ENCODE measurements around the gene SAPCD1.
A peak's percentile ranks its signal among the peaks of the same experiment; 100 is the strongest.

The SAPCD1 gene

GRCh38 chr6:31729515-31729978 lies 32.9 kb upstream of the SAPCD1 start:
- peak; percentile 62 for DNase-seq (ENCODE audit: low read depth in 2 of 2, low spot score in 1 of 2)

- DNase-seq (ENCODE audit: low read depth in 2 of 2, low spot score in 1 of 2), result peak; percentile 36 to 48
These were observed 32.4 kb upstream of the SAPCD1 start for GRCh38 chr6:31729979-31730630.

GRCh38 chr6:31730631-31731086 lies 31.8 kb upstream of the SAPCD1 start:
- DNase-seq (ENCODE audit: low read depth in 2 of 2, low spot score in 1 of 2), result no peak

DNA sequence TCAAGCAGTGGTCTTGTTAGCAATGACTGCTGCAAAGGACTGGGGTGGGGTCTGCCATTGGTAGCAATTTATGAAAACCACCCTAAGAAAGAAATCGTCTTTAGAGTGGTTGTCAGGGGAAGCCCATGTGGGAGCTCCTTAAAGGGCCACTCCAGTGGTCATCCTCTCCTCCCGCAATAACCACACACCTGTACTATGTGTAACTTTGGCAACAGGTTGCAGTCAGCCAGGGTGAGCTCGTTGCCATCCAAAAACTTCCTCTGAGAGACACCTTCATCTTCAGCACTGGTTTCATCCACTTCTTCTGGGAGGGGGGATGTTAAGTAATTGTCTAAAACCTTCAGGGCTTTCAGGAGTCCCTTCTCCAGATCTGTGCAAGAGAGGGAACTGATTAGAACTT lies 30.4 kb upstream of the SAPCD1 start:
- no peak for DNase-seq (ENCODE audit: low read depth in 2 of 2, low spot score in 1 of 2)

- DNase-seq (ENCODE audit: low read depth in 2 of 2, low spot score in 1 of 2), result no peak
These were observed 28.7 kb upstream of the SAPCD1 start for GRCh38 chr6:31733734-31734133.

DNA sequence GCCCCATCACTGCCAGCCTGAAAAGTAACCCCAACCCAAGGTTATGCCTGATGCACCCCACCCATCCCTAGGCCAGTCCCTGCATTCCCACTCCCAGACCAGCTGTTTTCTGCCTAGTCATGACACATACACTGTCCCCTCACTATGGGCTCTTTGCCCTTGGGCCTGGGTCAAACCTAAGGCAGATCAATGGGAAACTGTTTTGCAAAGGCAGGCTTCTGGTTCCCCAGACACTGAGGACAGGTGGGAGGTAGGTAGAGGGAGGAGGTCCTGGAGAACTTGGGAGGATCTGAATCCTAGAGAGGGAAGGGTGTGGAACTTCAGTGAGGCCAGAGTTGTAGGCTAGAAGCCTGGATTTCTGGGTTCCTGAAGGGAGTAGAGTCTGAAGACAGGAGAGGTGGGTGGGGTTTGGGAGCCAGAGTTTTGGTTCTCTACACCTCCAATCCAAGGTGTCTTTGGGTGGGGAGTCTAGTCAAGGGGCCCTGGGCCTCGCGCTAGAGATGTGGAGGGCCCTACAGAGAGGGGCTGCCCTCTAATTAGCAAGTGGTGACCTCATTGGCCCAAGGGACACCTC lies 28.1 kb upstream of the SAPCD1 start:
- DNase-seq (ENCODE audit: low read depth in 2 of 2, low spot score in 1 of 2), result no peak

GRCh38 chr6:31734821-31735406 lies 27.5 kb upstream of the SAPCD1 start:
- DNase-seq (ENCODE audit: low read depth in 2 of 2, low spot score in 1 of 2), result peak; percentile 20 to 36

GRCh38 chr6:31736021-31736767 lies 26.3 kb upstream of the SAPCD1 start, which contains the start of gene CLIC1:
TSS of gene CLIC1 (minus strand) at chr6:31736530. CDS start at chr6:31736300, 230 bp downstream.
- peak; percentile 54 to 60 for DNase-seq (ENCODE audit: low read depth in 2 of 2, low spot score in 1 of 2)

- DNase-seq (ENCODE audit: low read depth in 2 of 2, low spot score in 1 of 2), result no peak
These were observed 25.6 kb upstream of the SAPCD1 start for GRCh38 chr6:31736768-31737314.

GRCh38 chr6:31737315-31737990 lies 25.0 kb upstream of the SAPCD1 start:
- no peak for DNase-seq (ENCODE audit: low read depth in 2 of 2, low spot score in 1 of 2)

DNA sequence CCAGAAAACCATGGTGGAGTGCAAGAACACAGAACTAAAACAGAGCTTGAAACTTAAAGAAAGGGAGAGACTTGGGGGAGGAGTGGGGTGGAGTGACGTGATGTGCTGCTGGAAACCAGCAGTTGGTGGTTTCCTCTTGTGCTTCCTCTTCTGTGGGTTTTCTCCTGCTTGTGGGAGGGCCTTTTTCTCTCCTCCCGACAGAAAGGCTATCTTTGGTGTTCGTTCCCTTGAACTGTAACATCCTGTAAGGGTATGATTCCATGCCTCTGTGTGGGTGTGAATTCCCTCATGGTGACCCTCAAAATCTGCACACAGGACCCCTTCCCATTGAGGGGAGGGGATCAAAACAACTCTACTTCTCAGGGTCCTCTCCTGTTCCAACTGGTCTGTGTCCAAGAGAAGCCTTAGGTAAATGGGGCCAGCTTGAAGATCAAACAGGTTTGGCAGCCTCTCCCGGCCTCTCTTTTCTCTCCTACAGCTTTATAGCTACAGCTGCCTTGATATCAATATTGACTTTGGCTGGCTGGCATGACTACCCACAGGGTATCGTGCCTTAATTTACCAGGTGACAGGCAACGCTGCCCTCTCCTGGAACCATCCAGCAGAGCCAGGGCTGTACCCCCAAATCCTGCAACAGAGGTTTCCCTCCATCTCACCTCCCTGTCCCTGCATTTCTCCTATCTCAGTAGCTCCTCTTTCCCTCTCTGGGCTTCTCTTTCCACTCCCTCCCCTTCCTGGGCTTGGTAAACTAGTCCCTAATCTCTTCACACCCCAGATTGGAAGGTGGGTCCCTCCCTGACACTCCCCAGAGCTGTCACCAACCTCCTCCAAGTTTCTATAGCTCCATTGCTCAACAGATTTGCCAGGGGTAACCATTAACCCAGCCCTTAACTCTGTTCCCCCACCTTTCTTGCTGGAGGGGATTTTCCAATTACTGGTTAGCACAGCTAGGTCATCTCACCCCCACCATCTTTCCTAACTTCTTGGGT lies 24.2 kb upstream of the SAPCD1 start:
- DNase-seq (ENCODE audit: low read depth in 2 of 2, low spot score in 1 of 2), result peak; percentile 24 to 46

DNA sequence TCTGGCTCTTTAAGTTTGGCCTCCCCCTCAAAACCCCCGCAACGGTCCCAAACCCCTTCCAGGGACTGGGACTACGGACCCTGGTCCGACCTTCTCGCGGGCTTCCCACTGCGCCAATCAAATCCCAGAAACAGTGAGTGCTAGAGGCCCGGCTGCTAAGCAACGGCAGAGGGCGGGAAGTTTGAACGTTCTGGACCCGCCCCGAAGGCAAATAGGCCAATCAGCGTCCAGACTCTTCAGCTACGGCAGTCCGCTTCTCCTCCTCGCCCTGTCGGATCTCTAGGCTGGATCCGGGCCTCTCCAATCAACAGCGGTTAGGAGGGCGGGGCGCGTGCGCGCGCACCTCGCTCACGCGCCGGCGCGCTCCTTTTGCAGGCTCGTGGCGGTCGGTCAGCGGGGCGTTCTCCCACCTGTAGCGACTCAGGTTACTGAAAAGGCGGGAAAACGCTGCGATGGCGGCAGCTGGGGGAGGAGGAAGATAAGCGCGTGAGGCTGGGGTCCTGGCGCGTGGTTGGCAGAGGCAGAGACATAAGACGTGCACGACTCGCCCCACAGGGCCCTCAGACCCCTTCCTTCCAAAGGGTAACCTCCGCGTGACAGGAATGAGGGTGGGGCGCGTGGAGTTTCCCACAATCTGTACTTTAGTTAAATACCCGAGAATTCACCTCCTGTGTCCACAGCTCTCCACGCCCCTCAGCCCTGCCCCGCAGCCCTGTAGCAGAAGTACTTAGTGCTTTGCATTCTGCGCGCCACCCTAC lies 22.6 kb upstream of the SAPCD1 start, which contains the start of gene MSH5:
MSH5 (plus strand) TSS at position 367 of the 758 bp plus-strand sequence. CDS start 462 bp downstream, outside the sequence.
- DNase-seq (ENCODE audit: low read depth in 2 of 2, low spot score in 1 of 2), result peak; percentile 89 to 91

DNA sequence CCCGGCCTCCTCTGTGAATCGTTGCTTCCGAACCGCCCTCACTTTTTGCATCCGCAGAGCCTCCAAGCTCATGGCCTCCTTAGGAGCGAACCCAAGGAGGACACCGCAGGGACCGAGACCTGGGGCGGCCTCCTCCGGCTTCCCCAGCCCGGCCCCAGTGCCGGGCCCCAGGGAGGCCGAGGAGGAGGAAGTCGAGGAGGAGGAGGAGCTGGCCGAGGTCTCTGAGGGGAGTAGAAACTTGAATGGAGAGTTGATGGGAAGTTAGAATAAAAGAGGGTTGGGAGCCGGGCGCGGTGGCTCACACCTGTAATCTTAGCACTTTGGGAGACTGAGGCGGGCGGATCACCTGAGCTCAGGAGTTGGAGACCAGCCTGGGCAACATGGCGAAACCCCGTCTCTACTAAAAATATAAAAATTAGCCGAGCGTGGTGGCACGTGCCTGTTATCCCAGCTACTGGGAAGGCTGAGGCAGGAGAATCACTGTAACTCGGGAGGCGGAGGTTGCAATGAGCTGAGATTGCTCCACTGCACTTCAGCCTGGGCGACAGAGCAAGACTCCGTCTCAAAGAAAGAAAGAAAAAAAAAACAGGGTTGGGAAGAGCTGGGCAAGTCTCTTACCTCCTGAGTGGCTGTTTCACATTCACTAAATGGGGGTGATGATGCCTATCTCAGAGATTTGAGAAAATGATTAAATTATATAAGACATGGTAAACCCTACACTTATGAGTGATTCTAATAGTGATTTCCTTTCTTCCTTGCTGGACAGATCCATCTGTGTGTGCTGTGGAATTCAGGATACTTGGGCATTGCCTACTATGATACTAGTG lies 21.8 kb upstream of the SAPCD1 start:
- no peak for DNase-seq (ENCODE audit: low read depth in 2 of 2, low spot score in 1 of 2)

DNA sequence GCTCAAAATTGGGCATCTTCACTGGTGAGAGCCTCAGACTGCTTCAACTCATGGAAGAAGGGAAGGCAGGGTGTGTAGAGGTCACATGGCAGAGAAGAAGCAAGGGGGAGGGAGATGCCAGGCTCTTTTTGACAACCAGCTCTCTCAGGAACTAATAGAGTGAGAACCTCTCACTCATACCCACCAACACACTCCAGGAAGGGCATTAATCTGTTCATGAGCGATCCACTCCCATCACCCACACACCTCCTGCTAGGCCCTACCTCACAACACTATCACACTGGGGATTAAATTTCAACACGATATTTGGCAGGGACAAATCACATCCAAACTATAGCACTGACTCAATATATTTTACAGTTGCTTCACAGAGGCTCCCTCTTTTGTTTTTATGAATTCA lies 20.6 kb upstream of the SAPCD1 start:
- DNase-seq (ENCODE audit: low read depth in 2 of 2, low spot score in 1 of 2), result no peak

DNA sequence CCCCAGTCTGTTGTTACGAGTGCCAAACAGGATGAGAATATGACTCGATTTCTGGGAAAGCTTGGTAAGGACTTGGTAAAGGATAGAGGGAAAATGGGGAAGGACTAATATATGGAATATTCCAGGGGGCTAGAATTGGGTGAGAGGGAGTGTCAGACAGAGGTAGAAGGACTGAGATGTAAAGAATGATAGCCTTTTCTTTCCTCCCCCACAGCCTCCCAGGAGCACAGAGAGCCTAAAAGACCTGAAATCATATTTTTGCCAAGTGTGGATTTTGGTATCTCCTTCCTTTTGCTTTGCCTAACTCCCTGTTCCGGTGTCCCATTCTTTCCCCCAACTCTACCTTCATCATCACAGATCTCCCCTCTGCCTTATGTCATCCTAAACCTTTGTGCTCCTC lies 19.6 kb upstream of the SAPCD1 start:
- no peak for DNase-seq (ENCODE audit: low read depth in 2 of 2, low spot score in 1 of 2)

- DNase-seq (ENCODE audit: low read depth in 2 of 2, low spot score in 1 of 2), result no peak
These were observed 18.0 kb upstream of the SAPCD1 start for GRCh38 chr6:31744422-31744821.

DNA sequence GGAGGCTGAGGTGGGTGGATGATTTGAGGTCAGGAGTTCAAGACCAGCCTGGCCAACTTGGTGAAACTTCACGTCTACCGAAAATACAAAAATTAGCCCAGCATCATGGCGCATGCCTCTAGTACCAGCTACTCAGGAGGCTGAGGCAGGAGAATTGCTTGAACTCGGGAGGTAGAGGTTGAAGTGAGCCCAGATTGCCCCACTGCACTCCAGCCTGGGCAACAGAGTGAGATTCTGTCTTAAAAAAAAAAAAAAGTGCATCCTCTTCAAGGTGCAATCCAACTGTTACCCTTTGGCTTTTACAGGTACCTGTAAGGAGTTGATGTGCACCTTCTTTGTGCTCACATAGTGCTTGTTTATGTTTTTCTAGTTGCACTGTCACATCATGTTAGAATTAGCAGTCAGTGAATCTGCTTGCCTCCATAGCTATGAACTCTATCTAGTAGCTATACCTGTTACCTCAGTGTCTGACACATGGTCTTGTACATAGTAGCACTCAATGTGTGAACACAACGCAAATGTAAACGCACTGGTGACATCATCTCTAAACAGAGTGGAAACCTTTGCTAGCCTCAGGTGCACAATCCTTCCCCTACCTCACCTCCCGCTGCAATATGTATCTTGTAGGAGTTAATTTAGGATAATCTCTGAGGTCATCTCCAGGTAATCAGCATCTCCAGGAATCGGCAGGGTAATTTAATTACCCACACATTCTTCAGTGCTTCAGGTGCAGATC lies 13.0 kb upstream of the SAPCD1 start:
- no peak for DNase-seq (ENCODE audit: low read depth in 2 of 2, low spot score in 1 of 2)
